Nephron progenitor cell (in vitro differentiated cells): Measurements from ENCODE around the gene AHCTF1.

Source experiments
- DNase-seq: peaks from one replicate; pipeline ENCODE4 v3.0.0; 2021
- H3K27ac Mint-ChIP-seq: 2 replicates; pipeline ENCODE4 v1.8.0; 2021; ENCODE audit warnings: mild to moderate bottlenecking, moderate library complexity, mixed read lengths
- H3K27me3 Mint-ChIP-seq: 2 replicates; pipeline ENCODE4 v1.8.0; 2021; ENCODE audit warnings: mild to moderate bottlenecking, low read depth, mixed read lengths; ENCODE audit not compliant: poor library complexity
- H3K36me3 Mint-ChIP-seq: 2 replicates; pipeline ENCODE4 v1.8.0; 2021; ENCODE audit warnings: low read depth, mixed read lengths
- H3K4me1 Mint-ChIP-seq: 2 replicates; pipeline ENCODE4 v1.8.0; 2021; ENCODE audit warnings: mixed read lengths
- H3K4me3 Mint-ChIP-seq: 2 replicates; pipeline ENCODE4 v1.8.0; 2021; ENCODE audit warnings: mild to moderate bottlenecking, moderate library complexity, mixed read lengths
- H3K9me3 Mint-ChIP-seq: 2 replicates; pipeline ENCODE4 v1.8.0; 2021; ENCODE audit warnings: mild to moderate bottlenecking, moderate library complexity, mixed read lengths
- TF ChIP-seq, protein P1 (sequence below): fragments of 200-600 bp; sonication (generic); IDR thresholded peaks from 2 replicates; pipeline ENCODE4 v1.5.0; 2021; ENCODE audit warnings: antibody characterized with exemption

The AHCTF1 gene

GRCh38 chr1:246795906-246796694 is 135.6 kb downstream of the AHCTF1 start:
- no peak overlapping the region for H3K27ac Mint-ChIP-seq
- no peaks in the 10 kb centered on the region for H3K36me3 Mint-ChIP-seq
- TF ChIP-seq, protein P1, sequence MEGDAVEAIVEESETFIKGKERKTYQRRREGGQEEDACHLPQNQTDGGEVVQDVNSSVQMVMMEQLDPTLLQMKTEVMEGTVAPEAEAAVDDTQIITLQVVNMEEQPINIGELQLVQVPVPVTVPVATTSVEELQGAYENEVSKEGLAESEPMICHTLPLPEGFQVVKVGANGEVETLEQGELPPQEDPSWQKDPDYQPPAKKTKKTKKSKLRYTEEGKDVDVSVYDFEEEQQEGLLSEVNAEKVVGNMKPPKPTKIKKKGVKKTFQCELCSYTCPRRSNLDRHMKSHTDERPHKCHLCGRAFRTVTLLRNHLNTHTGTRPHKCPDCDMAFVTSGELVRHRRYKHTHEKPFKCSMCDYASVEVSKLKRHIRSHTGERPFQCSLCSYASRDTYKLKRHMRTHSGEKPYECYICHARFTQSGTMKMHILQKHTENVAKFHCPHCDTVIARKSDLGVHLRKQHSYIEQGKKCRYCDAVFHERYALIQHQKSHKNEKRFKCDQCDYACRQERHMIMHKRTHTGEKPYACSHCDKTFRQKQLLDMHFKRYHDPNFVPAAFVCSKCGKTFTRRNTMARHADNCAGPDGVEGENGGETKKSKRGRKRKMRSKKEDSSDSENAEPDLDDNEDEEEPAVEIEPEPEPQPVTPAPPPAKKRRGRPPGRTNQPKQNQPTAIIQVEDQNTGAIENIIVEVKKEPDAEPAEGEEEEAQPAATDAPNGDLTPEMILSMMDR: no peak
- peaks cover 44% of the 10 kb centered on the region for H3K4me1 Mint-ChIP-seq
- H3K4me3 Mint-ChIP-seq: no peak overlapping the region
- no peak for DNase-seq
- peaks cover 3% of the 10 kb centered on the region for H3K27me3 Mint-ChIP-seq
- no peaks in the 10 kb centered on the region for H3K9me3 Mint-ChIP-seq

DNA sequence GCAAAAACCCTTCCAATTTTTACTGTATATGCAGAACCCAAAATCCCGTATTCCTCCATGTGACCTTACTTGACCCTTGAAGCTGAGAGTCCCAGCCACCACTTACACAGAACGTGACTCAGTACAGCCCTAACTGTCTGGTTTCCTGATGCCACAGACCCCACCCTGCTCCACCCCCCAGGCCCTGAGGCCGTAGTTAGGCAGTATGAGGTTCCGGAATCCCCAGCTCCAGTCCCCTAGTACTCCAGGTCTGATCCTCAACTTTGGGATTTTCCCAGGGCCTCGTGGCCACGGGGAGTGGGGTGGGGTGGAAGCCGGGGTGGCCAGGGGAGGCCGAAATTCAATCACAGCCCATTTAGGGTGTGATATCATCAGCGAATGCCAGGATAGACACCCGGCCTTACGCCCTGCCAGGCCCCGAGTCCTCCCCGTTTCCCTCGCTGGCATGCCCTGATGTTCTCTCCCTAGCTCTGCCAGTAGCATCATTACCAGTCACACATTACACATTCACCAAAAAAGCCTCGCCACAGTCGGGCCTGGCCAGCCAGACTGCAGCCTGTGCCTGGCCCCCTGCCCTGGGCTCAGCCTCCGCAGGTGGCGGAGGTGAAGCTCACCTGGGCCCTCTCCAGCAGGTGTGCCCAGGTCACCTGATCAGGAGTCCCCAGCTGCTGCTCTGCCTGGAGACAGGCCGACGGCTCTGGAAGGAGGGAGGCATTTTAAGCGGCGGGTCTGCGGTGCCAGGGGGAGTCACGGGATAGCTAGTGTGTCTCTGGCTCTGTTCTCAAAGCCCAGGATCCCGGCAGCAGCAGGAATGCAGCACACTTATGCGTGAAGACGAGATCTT is 136.7 kb downstream of the AHCTF1 start:
- no peaks in the 10 kb centered on the region for H3K36me3 Mint-ChIP-seq
- TF ChIP-seq, protein P1: no peak
- no peaks in the 10 kb centered on the region for H3K9me3 Mint-ChIP-seq
- H3K4me3 Mint-ChIP-seq: no peak overlapping the region
- peaks cover 53% of the 10 kb centered on the region for H3K4me1 Mint-ChIP-seq
- H3K27ac Mint-ChIP-seq: no peak overlapping the region
- H3K27me3 Mint-ChIP-seq: peaks cover 3% of the 10 kb centered on the region
- DNase-seq: no peak

- Mint-ChIP-seq H3K4me3 (no peak overlapping the region), H3K27ac (no peak overlapping the region), H3K4me1 (peaks cover 57% of the 10 kb centered on the region), H3K36me3 (no peaks in the 10 kb centered on the region), H3K27me3 (peaks cover 3% of the 10 kb centered on the region), H3K9me3 (no peaks in the 10 kb centered on the region)
- TF ChIP-seq, protein P1: no peak
- DNase-seq: peak; percentile 28
Measured at GRCh38 chr1:246794048-246794827, 137.5 kb downstream of the AHCTF1 start.

DNA sequence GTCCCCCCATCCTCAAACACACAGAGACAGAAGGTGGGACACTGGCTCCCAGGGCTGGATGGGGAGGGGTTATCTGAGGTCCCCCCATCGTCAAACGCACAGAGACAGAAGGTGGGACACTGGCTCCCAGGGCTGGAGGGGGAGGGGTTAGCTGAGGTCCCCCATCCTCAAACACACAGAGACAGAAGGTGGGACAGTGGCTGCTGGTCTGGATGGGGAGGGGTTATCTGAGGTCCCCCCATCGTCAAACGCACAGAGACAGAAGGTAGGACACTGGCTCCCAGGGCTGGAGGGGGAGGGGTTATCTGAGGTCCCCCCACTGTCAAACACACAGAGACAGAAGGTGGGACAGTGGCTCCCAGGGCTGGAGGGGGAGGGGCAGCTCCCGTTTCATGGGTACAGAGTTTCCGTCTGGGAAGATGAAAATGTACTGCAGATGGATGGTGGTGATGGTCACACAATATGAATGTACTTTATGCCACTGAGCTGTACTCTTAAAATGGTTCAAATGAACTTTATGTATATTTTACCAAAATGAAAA is 138.3 kb downstream of the AHCTF1 start:
- Mint-ChIP-seq H3K4me1 (peaks cover 60% of the 10 kb centered on the region), H3K27me3 (peaks cover 3% of the 10 kb centered on the region), H3K9me3 (no peaks in the 10 kb centered on the region), H3K36me3 (no peaks in the 10 kb centered on the region), H3K27ac (peak overlapping the region; percentile 68), H3K4me3 (peak overlapping the region; percentile 11)
- DNase-seq: no peak
- TF ChIP-seq, protein P1: no peak

GRCh38 chr1:246792603-246793002 is 139.1 kb downstream of the AHCTF1 start:
- TF ChIP-seq, protein P1: no peak
- Mint-ChIP-seq H3K36me3 (no peaks in the 10 kb centered on the region), H3K9me3 (no peaks in the 10 kb centered on the region), H3K27me3 (peaks cover 3% of the 10 kb centered on the region), H3K27ac (peak overlapping the region; percentile 47), H3K4me1 (peaks cover 68% of the 10 kb centered on the region), H3K4me3 (no peak overlapping the region)
- no peak for DNase-seq
